Progenitor cell of endocrine pancreas (in vitro differentiated cells): ENCODE measurements around the gene HSPA2. TPM values are rescaled to one million over a fixed set of nuclear protein-coding genes. Genes with fewer than 3 reads are reported as not detected.

Experiments
- DNase-seq: peaks from one replicate; pipeline ENCODE4 v3.0.0; 2021; ENCODE audit warnings: low spot score; ENCODE audit not compliant: unreplicated experiment
- H3K27ac Mint-ChIP-seq: 2 replicates; pipeline ENCODE4 v1.8.0; 2021; ENCODE audit warnings: mild to moderate bottlenecking, moderate library complexity, mixed read lengths
- H3K27me3 Mint-ChIP-seq: 2 replicates; pipeline ENCODE4 v1.8.0; 2021; ENCODE audit warnings: mixed read lengths
- H3K36me3 Mint-ChIP-seq: 2 replicates; pipeline ENCODE4 v1.8.0; 2022; ENCODE audit warnings: mixed read lengths; ENCODE audit not compliant: insufficient read depth
- H3K4me1 Mint-ChIP-seq: 2 replicates; pipeline ENCODE4 v1.8.0; 2021; ENCODE audit warnings: low read depth, mixed read lengths
- H3K4me3 Mint-ChIP-seq: 2 replicates; pipeline ENCODE4 v1.8.0; 2021; ENCODE audit warnings: low read depth, mild to moderate bottlenecking, moderate library complexity, mixed read lengths
- H3K9me3 Mint-ChIP-seq: 2 replicates; pipeline ENCODE4 v1.8.0; 2021; ENCODE audit warnings: low read depth, mixed read lengths
- total RNA-seq: library from RNA; stranded (reverse); gene quantifications from 2 replicates; pipeline ENCODE4 v1.2.1, GENCODE V29; 2021
- TF ChIP-seq, protein P1 (sequence below): fragments of 200-600 bp; sonication (generic); IDR thresholded peaks from one replicate; pipeline ENCODE4 v1.5.0; 2021; ENCODE audit warnings: antibody characterized with exemption, mild to moderate bottlenecking; ENCODE audit not compliant: unreplicated experiment

Gene HSPA2
- total RNA-seq, 1 donor from 2014 or later = 2.9 TPM

DNA sequence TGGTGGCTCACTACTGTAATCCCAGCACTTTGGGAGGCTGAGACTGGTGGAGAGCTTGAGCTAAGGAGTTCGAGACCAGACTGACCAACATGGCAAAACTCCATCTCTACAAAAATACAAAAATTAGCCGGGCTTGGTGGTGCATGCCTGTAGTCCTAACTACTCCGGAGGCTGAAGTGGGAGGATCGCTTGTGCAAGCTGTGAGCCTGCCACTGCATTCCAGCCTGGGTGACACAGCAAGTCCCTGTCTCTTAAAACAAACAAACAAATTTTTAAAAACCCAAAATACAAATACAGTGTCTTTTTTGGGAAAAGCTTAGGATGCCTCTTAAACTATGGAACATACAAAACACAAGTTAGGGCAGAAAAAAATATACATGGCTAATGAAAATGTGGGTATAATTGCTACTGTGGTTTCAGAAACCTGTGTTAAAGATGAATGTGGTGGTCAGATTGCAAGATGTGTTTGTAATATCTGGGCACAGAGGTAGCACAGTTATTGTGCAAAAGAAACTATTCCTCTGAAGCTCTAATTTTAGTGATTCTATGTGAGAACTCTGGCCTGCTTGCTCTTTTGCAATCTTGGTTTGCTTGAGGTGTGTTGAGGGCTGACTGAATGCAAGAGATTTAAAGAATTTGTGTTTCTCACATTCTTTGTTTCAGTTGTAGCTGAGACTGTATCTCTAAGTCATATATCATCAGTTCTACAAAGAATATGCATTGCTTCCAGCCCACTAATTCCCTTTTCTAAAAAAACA is 3.9 kb upstream of the HSPA2 start:
- Mint-ChIP-seq H3K27me3 (peaks cover 2% of the 10 kb centered on the region), H3K4me3 (peak overlapping the region; percentile 1), H3K4me1 (peaks cover 4% of the 10 kb centered on the region), H3K9me3 (peaks cover 8% of the 10 kb centered on the region), H3K27ac (no peak overlapping the region), H3K36me3 (peaks cover 3% of the 10 kb centered on the region)
- TF ChIP-seq, protein P1, sequence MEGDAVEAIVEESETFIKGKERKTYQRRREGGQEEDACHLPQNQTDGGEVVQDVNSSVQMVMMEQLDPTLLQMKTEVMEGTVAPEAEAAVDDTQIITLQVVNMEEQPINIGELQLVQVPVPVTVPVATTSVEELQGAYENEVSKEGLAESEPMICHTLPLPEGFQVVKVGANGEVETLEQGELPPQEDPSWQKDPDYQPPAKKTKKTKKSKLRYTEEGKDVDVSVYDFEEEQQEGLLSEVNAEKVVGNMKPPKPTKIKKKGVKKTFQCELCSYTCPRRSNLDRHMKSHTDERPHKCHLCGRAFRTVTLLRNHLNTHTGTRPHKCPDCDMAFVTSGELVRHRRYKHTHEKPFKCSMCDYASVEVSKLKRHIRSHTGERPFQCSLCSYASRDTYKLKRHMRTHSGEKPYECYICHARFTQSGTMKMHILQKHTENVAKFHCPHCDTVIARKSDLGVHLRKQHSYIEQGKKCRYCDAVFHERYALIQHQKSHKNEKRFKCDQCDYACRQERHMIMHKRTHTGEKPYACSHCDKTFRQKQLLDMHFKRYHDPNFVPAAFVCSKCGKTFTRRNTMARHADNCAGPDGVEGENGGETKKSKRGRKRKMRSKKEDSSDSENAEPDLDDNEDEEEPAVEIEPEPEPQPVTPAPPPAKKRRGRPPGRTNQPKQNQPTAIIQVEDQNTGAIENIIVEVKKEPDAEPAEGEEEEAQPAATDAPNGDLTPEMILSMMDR = no peak
- no peak for DNase-seq

DNA sequence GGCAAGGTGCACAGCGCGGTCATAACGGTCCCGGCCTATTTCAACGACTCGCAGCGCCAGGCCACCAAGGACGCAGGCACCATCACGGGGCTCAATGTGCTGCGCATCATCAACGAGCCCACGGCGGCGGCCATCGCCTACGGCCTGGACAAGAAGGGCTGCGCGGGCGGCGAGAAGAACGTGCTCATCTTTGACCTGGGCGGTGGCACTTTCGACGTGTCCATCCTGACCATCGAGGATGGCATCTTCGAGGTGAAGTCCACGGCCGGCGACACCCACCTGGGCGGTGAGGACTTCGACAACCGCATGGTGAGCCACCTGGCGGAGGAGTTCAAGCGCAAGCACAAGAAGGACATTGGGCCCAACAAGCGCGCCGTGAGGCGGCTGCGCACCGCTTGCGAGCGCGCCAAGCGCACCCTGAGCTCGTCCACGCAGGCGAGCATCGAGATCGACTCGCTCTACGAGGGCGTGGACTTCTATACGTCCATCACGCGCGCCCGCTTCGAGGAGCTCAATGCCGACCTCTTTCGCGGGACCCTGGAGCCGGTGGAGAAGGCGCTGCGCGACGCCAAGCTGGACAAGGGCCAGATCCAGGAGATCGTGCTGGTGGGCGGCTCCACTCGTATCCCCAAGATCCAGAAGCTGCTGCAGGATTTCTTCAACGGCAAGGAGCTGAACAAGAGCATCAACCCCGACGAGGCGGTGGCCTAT is 875 bp downstream of the HSPA2 start:
- H3K27me3 Mint-ChIP-seq = peaks cover 2% of the 10 kb centered on the region
- TF ChIP-seq, protein P1 = no peak
- no peak for DNase-seq
- peaks cover 11% of the 10 kb centered on the region for H3K4me1 Mint-ChIP-seq
- peaks cover 3% of the 10 kb centered on the region for H3K36me3 Mint-ChIP-seq
- no peak overlapping the region for H3K27ac Mint-ChIP-seq
- H3K4me3 Mint-ChIP-seq = no peak overlapping the region
- H3K9me3 Mint-ChIP-seq = peaks cover 11% of the 10 kb centered on the region

DNA sequence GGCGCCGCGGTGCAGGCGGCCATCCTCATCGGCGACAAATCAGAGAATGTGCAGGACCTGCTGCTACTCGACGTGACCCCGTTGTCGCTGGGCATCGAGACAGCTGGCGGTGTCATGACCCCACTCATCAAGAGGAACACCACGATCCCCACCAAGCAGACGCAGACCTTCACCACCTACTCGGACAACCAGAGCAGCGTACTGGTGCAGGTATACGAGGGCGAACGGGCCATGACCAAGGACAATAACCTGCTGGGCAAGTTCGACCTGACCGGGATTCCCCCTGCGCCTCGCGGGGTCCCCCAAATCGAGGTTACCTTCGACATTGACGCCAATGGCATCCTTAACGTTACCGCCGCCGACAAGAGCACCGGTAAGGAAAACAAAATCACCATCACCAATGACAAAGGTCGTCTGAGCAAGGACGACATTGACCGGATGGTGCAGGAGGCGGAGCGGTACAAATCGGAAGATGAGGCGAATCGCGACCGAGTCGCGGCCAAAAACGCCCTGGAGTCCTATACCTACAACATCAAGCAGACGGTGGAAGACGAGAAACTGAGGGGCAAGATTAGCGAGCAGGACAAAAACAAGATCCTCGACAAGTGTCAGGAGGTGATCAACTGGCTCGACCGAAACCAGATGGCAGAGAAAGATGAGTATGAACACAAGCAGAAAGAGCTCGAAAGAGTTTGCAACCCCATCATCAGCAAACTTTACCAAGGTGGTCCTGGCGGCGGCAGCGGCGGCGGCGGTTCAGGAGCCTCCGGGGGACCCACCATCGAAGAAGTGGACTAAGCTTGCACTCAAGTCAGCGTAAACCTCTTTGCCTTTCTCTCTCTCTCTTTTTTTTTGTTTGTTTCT is 1.7 kb downstream of the HSPA2 start:
- TF ChIP-seq, protein P1 = no peak
- no peaks in the 10 kb centered on the region for H3K27me3 Mint-ChIP-seq
- no peak overlapping the region for H3K27ac Mint-ChIP-seq
- no peak overlapping the region for H3K4me3 Mint-ChIP-seq
- no peak for DNase-seq
- peaks cover 11% of the 10 kb centered on the region for H3K4me1 Mint-ChIP-seq
- peaks cover 11% of the 10 kb centered on the region for H3K9me3 Mint-ChIP-seq
- H3K36me3 Mint-ChIP-seq = peaks cover 3% of the 10 kb centered on the region

DNA sequence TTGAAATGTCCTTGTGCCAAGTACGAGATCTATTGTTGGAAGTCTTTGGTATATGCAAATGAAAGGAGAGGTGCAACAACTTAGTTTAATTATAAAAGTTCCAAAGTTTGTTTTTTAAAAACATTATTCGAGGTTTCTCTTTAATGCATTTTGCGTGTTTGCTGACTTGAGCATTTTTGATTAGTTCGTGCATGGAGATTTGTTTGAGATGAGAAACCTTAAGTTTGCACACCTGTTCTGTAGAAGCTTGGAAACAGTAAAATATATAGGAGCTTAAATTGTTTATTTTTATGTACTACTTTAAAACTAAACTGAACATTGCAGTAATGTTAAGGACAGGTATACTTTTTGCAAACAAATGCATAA is 2.3 kb downstream of the HSPA2 start:
- DNase-seq = no peak
- H3K36me3 Mint-ChIP-seq = peaks cover 3% of the 10 kb centered on the region
- no peak overlapping the region for H3K27ac Mint-ChIP-seq
- H3K9me3 Mint-ChIP-seq = peaks cover 11% of the 10 kb centered on the region
- H3K27me3 Mint-ChIP-seq = no peaks in the 10 kb centered on the region
- peaks cover 11% of the 10 kb centered on the region for H3K4me1 Mint-ChIP-seq
- TF ChIP-seq, protein P1 = no peak
- no peak overlapping the region for H3K4me3 Mint-ChIP-seq

DNA sequence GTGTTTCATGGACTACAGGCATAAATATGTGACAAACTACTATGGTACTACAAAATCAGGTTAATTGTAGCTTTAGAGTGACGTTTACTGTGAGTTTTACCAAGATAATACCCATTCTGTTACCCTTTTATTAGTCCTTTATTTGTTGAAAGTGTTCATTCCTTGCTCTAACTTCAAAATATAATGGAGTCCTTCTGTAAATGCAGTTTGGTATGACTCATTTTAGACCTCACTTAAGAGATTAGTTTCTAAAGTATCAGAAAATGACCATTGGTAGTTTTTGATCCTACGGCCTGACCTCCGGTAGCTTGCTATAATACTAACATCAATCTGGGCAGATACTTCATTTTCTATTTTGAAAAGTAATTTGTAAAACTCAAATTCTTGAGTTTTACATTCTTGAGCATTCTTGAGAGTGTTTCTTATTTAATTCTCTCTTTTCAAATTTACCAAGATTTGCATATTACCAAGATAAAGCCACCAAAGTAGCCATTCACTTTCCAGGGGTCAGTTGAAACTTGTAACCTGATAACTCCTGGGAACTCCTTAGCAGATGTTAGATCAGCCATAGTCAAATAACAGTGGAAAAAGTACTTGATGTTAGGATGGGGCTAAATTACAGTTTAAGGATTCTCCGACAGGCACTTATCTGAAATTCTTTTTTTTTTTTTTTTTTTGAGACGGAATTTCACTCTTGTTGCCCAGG is 4.2 kb downstream of the HSPA2 start:
- TF ChIP-seq, protein P1 = no peak
- Mint-ChIP-seq H3K4me3 (no peak overlapping the region), H3K4me1 (peaks cover 9% of the 10 kb centered on the region), H3K9me3 (peaks cover 11% of the 10 kb centered on the region), H3K27me3 (peaks cover 11% of the 10 kb centered on the region), H3K27ac (no peak overlapping the region), H3K36me3 (peaks cover 3% of the 10 kb centered on the region)
- no peak for DNase-seq
